Calu3 (cell line): ENCODE data around the gene ZNF777. TPM values are rescaled to one million over a fixed set of nuclear protein-coding genes. Genes with fewer than 3 reads are reported as not detected.

Experiments
- BruUV-seq: library from RNA; stranded (reverse); fragments of 400-500 nt; replicated peaks from 2 replicates; lab custom pipeline; 2021; lab: Mats Ljungman, UMichigan
- CTCF ChIA-PET: fragments of 300-600 bp; sonication (Branson Sonifier 250); formaldehyde crosslinking; loops from one replicate; lab custom pipeline; 2022; ENCODE audit warnings: antibody characterized with exemption; lab: Charles Lee
- DNase-seq: peaks from one replicate; pipeline ENCODE4 v3.0.0; 2022
- H3K27ac Mint-ChIP-seq: one replicate; pipeline ENCODE4 v1.8.0; 2022; ENCODE audit warnings: mixed read lengths; ENCODE audit not compliant: unreplicated experiment
- H3K27me3 Mint-ChIP-seq: one replicate; pipeline ENCODE4 v1.8.0; 2022; ENCODE audit warnings: mixed read lengths; ENCODE audit not compliant: unreplicated experiment
- H3K36me3 Mint-ChIP-seq: one replicate; pipeline ENCODE4 v1.8.0; 2022; ENCODE audit warnings: mild to moderate bottlenecking, moderate library complexity, mixed read lengths; ENCODE audit not compliant: insufficient read depth, unreplicated experiment
- H3K4me1 Mint-ChIP-seq: one replicate; pipeline ENCODE4 v1.8.0; 2022; ENCODE audit warnings: mild to moderate bottlenecking, low read depth, mixed read lengths; ENCODE audit not compliant: unreplicated experiment
- H3K4me3 Mint-ChIP-seq: one replicate; pipeline ENCODE4 v1.8.0; 2022; ENCODE audit warnings: mild to moderate bottlenecking, low read depth, moderate library complexity, mixed read lengths; ENCODE audit not compliant: unreplicated experiment
- H3K9me3 Mint-ChIP-seq: one replicate; pipeline ENCODE4 v1.8.0; 2022; ENCODE audit warnings: low read depth, mixed read lengths; ENCODE audit not compliant: unreplicated experiment
- intact Hi-C: fragments of 100-400 bp; cut with micrococcal nuclease; formaldehyde crosslinking; loops from one replicate; pipeline ENCODE4 v1.10.0; 2022; ENCODE audit not compliant: unreplicated experiment
- total RNA-seq: library from RNA; stranded (reverse); gene quantifications from 2 replicates; pipeline ENCODE4 v1.2.3, GENCODE V29; 2022
- TF ChIP-seq, protein P1 (sequence below): fragments of 200-600 bp; IDR thresholded peaks from one replicate; pipeline ENCODE4 v1.8.0; 2022; ENCODE audit warnings: antibody characterized with exemption; ENCODE audit not compliant: unreplicated experiment

Gene ZNF777
- total RNA-seq, 1 experiment from 2014 or later, result 12.3 TPM

DNA sequence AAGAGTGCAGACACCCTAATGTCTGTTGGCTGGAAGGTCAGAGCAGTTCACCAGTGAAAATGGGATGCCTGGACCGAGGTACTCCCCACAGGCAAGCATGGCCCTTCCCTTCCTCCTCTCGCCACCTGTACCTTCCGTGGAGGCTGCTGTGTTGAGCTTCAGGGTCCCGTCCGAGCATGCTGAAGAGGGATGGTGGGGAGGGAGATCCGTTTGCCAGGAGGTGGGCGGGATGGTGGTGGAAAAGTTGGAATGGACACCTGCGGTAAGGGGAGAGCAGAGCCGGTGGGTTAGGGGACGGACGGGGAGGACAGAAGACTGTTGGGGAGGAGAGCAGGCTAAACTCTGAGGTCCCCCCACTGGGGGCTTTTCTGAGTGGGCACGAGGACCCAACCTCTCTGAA lies 15.9 kb upstream of the ZNF777 start:
- Mint-ChIP-seq H3K27ac (no peak overlapping the region), H3K36me3 (peaks cover 22% of the 10 kb centered on the region), H3K4me1 (peaks cover 7% of the 10 kb centered on the region), H3K27me3 (no peaks in the 10 kb centered on the region), H3K4me3 (no peak overlapping the region), H3K9me3 (no peaks in the 10 kb centered on the region)
- BruUV-seq, result no TSS peak
- CTCF ChIA-PET, result no interaction called here
- intact Hi-C loops, result no loop called here
- no peak for DNase-seq
- TF ChIP-seq, protein P1, sequence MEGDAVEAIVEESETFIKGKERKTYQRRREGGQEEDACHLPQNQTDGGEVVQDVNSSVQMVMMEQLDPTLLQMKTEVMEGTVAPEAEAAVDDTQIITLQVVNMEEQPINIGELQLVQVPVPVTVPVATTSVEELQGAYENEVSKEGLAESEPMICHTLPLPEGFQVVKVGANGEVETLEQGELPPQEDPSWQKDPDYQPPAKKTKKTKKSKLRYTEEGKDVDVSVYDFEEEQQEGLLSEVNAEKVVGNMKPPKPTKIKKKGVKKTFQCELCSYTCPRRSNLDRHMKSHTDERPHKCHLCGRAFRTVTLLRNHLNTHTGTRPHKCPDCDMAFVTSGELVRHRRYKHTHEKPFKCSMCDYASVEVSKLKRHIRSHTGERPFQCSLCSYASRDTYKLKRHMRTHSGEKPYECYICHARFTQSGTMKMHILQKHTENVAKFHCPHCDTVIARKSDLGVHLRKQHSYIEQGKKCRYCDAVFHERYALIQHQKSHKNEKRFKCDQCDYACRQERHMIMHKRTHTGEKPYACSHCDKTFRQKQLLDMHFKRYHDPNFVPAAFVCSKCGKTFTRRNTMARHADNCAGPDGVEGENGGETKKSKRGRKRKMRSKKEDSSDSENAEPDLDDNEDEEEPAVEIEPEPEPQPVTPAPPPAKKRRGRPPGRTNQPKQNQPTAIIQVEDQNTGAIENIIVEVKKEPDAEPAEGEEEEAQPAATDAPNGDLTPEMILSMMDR, result no peak

DNA sequence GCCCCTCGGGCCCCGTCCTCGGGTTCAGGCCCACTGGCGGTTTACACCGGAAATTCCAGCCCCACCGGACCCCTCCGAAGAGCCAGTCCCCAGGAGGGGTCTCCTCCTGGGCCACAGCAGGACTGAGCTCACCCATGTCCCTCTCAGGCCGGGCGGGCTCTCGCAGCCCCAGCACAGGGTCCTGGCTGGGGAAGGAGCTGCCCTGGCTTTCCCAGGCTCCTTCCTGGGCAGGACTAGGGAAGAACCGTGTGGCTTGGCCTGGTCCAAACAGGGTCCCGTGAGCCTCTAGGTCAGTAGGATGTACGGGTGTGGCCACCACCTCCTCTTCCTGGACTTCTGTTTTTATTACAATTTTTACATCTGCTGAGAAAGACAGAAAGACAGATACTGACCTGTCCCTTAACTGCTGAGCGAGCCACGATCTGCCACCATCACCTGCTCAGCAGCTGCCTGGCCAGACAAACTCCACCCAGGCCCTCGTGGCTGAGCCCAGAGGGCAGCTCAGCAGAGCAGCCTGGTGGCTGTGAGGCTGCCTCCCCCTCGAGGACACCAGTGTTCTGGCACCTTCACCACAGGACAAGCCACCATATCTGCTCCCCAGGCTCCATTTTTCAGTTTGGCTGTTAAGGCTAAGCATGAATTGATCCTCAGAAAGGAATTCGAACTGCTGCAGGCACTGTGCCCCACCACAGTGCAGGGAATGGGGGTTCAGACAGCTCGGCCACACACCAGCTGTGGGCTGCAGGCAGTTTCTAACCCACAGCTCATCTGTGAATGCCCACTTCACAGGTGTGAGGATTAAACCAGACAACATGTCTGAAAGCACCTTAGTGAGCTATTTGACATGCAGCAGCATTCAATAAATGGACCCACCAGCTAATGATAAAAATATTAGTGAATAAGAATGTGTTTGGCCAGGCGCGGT lies 14.5 kb upstream of the ZNF777 start:
- no TSS peak for BruUV-seq
- H3K4me3 Mint-ChIP-seq, result no peak overlapping the region
- peaks cover 7% of the 10 kb centered on the region for H3K4me1 Mint-ChIP-seq
- peaks cover 26% of the 10 kb centered on the region for H3K36me3 Mint-ChIP-seq
- TF ChIP-seq, protein P1, result no peak
- no peak for DNase-seq
- no peaks in the 10 kb centered on the region for H3K9me3 Mint-ChIP-seq
- no peaks in the 10 kb centered on the region for H3K27me3 Mint-ChIP-seq
- intact Hi-C loops, result no loop called here
- CTCF ChIA-PET, result no interaction called here
- no peak overlapping the region for H3K27ac Mint-ChIP-seq

DNA sequence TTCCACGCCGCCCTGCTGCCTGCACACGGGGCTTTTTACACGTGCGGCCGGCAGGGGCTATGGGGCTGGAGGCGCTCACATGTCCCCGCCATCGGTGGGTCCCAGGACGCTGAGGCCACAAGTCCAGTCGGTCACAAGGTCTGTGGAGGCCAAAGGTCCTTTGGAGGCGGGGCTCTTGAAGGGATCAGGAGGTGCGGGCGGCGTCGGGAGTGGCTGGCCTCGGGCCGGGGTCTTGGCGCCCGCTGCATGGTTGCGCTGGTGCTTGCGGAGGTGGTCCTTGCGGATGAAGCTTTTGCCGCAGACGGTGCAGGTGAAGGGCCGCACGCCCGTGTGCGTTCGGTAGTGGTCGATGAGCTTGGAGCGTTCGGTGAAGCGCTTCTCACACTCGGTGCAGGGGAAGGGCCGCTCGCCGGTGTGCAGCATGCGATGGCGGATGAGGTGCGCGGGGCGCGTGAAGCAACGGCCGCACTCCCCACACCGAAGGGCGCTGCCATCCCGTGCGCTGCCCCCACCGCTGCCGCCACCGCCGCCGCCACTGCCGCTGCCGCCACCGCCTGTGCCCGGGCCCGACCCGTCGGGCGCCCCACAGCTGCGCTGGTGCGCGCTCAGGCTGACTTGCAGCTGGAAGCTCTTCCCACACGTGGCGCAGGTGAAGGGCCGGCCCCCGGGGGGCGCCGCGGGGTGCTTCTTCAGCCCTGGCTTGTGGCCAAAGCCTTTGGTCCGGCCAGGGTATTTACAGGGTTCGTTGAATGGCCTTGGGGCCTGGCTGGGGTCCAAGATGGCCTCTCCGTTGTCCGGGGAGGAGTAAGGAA lies 13.7 kb upstream of the ZNF777 start:
- no peak overlapping the region for H3K27ac Mint-ChIP-seq
- TF ChIP-seq, protein P1, result no peak
- DNase-seq, result no peak
- CTCF ChIA-PET, result no interaction called here
- peaks cover 26% of the 10 kb centered on the region for H3K36me3 Mint-ChIP-seq
- no peaks in the 10 kb centered on the region for H3K9me3 Mint-ChIP-seq
- H3K27me3 Mint-ChIP-seq, result no peaks in the 10 kb centered on the region
- no TSS peak for BruUV-seq
- no peak overlapping the region for H3K4me3 Mint-ChIP-seq
- peaks cover 7% of the 10 kb centered on the region for H3K4me1 Mint-ChIP-seq
- intact Hi-C loops, result no loop called here

DNA sequence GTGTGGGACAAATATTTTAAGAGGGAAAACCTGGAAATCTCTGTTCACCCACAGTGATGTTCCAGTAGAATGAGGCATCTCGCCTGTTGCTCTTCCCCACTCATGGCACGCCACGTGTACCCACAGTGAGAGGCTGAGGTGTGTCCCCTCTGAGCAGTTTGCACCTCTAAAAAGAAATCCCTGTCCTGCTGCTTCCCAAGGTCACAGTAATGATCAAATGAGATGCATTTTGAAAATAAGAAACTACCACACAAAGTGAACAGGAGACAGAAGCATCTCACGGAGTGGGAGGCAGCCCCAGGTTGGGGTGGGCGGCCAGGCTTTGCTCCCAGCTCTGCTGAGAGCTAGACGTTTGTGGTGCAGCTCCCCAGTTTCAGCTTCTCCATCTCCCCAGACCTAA lies 12.4 kb upstream of the ZNF777 start:
- Mint-ChIP-seq H3K36me3 (peaks cover 26% of the 10 kb centered on the region), H3K4me1 (peaks cover under 1% of the 10 kb centered on the region), H3K4me3 (no peak overlapping the region), H3K27me3 (no peaks in the 10 kb centered on the region), H3K9me3 (no peaks in the 10 kb centered on the region), H3K27ac (no peak overlapping the region)
- intact Hi-C loops, result no loop called here
- CTCF ChIA-PET, result no interaction called here
- BruUV-seq, result no TSS peak
- TF ChIP-seq, protein P1, result no peak
- no peak for DNase-seq
